Smooth muscle cell (in vitro differentiated cells): ENCODE results near the gene SAMD4A. TPM values are rescaled to one million over a fixed set of nuclear protein-coding genes. Genes with fewer than 3 reads are reported as not detected.

Experiments
- DNase-seq: peaks from one replicate; lab custom pipeline; 2025; ENCODE audit not compliant: unreplicated experiment; lab: John Stamatoyannopoulos, UW
- H2AFZ ChIP-seq: fragments of 200-600 bp; sonication (generic); 2 replicates; pipeline ENCODE4 v1.6.0; 2016; ENCODE audit warnings: antibody characterized with exemption, low read depth, mild to moderate bottlenecking
- H3F3A ChIP-seq: fragments of 200-600 bp; sonication (generic); 2 replicates; pipeline ENCODE4 v1.6.0; 2017; ENCODE audit warnings: antibody characterized with exemption, low read depth
- H3K27ac ChIP-seq: fragments of 200-600 bp; sonication (generic); 2 replicates; pipeline ENCODE4 v1.5.1; 2016; ENCODE audit warnings: low read depth, mild to moderate bottlenecking
- H3K27me3 ChIP-seq: fragments of 200-600 bp; sonication (generic); 2 replicates; pipeline ENCODE4 v1.6.1; 2016; ENCODE audit warnings: low read depth, mild to moderate bottlenecking
- H3K36me3 ChIP-seq: fragments of 200-600 bp; sonication (generic); 2 replicates; pipeline ENCODE4 v1.5.1; 2016; ENCODE audit warnings: low read depth
- H3K4me1 ChIP-seq: fragments of 200-600 bp; sonication (generic); 2 replicates; pipeline ENCODE4 v1.5.1; 2016; ENCODE audit warnings: low read depth
- H3K4me2 ChIP-seq: fragments of 200-600 bp; sonication (generic); 2 replicates; pipeline ENCODE4 v1.6.0; 2016; ENCODE audit warnings: mild to moderate bottlenecking
- H3K4me3 ChIP-seq: fragments of 200-600 bp; sonication (generic); 2 replicates; pipeline ENCODE4 v1.5.1; 2016; ENCODE audit warnings: mild to moderate bottlenecking
- H3K79me2 ChIP-seq: fragments of 200-600 bp; sonication (generic); 2 replicates; pipeline ENCODE4 v1.6.0; 2016; ENCODE audit warnings: low read depth, mild to moderate bottlenecking
- H3K9ac ChIP-seq: fragments of 200-600 bp; sonication (generic); 2 replicates; pipeline ENCODE4 v1.6.0; 2016; ENCODE audit warnings: low read depth
- H3K9me3 ChIP-seq: fragments of 200-600 bp; sonication (generic); replicated peaks from 2 replicates; pipeline ENCODE4 v1.5.1; 2016; ENCODE audit warnings: low read depth
- H4K20me1 ChIP-seq: fragments of 200-600 bp; sonication (generic); 2 replicates; pipeline ENCODE4 v1.6.0; 2016; ENCODE audit warnings: low read depth
- WGBS: methylation state at CpG from one replicate; pipeline ENCODE4 v1.1.7; 2016; ENCODE audit warnings: low lambda C conversion rate; 5-methylcytosine and 5-hydroxymethylcytosine counted together
- polyA plus RNA-seq: library from polyadenylated mRNA; unstranded; fragments of >200 nt; fragmentation: Nextera tagmentation; extraction: Ambion mirVana; gene quantifications from 2 replicates; pipeline ENCODE4 v1.2.1, GENCODE V29; 2016
- total RNA-seq: library from RNA; depleted of rRNA; stranded (reverse); fragments of >200 nt; gene quantifications from 2 replicates; pipeline ENCODE4 v1.2.3, GENCODE V29; 2014
- TF ChIP-seq, protein P1 (sequence below): fragments of 200-600 bp; sonication (generic); IDR thresholded peaks from 2 replicates; pipeline ENCODE4 v1.5.1; 2017; ENCODE audit warnings: borderline replicate concordance, mild to moderate bottlenecking, antibody characterized with exemption; ENCODE audit not compliant: insufficient read depth, poor library complexity, severe bottlenecking

Gene SAMD4A
- total and polyA plus RNA-seq, 2 experiments from 2014 or later, result 9.2 to 36.7 TPM

DNA sequence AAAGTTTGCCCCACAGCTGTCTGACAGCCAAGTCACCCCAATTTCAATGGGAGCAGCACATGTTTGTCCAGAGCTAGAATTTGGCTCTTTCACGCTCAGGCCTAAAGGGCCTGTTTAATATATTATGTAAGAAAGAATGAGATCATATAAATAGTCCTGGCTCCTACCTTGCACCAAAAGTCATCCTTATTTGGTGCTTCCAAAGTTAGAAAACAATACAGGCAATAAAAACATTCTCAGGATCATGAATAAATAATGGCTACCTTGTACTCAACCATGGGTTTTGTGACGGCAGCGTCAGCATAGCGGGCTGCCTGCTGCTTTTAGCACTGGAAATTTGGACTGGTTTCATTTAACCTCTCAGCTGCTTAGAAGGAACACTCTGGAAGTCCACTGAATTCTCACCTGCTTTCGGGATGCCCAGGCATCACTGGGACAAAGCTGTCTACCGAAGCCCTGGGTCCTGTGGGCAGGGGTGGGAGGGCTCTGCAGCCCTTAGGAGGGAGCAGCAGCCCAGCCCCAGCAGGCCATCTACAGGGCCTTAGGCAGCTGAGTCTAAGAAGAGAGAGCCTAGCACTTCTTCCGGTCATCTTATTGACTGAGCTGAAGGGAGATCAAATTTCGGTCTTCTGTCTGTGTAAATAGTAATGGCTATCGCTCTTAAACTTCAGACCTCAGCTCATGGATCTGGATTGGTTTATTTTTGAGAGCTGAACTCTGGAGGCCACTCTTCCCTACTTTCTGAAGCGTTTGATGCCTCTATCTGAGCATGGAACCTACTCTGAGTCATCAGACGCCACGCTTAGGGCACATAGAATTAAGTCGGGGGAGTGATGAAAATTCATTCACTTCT, 106.5 kb downstream of the SAMD4A start:
- Histone ChIP-seq H3K27me3 (no peaks in the 10 kb centered on the region), H3K79me2 (peaks cover 52% of the 10 kb centered on the region), H3K36me3 (no peaks in the 10 kb centered on the region), H3K4me1 (peaks cover 42% of the 10 kb centered on the region), H3K9me3 (no peaks in the 10 kb centered on the region), H4K20me1 (peaks cover 17% of the 10 kb centered on the region), H3F3A (peaks cover 5% of the 10 kb centered on the region), H3K4me2 (peak overlapping the region; percentile 59), H3K9ac (no peak overlapping the region), H3K4me3 (no peak overlapping the region), H2AFZ (no peak overlapping the region), H3K27ac (peak overlapping the region; percentile 53)
- DNase-seq, result no peak
- TF ChIP-seq, protein P1, sequence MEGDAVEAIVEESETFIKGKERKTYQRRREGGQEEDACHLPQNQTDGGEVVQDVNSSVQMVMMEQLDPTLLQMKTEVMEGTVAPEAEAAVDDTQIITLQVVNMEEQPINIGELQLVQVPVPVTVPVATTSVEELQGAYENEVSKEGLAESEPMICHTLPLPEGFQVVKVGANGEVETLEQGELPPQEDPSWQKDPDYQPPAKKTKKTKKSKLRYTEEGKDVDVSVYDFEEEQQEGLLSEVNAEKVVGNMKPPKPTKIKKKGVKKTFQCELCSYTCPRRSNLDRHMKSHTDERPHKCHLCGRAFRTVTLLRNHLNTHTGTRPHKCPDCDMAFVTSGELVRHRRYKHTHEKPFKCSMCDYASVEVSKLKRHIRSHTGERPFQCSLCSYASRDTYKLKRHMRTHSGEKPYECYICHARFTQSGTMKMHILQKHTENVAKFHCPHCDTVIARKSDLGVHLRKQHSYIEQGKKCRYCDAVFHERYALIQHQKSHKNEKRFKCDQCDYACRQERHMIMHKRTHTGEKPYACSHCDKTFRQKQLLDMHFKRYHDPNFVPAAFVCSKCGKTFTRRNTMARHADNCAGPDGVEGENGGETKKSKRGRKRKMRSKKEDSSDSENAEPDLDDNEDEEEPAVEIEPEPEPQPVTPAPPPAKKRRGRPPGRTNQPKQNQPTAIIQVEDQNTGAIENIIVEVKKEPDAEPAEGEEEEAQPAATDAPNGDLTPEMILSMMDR, result no peak
- WGBS, result 51% methylated on average over 13 of the region's 13 CpGs

- 29% methylated on average over 3 of the region's 3 CpGs for WGBS
- Histone ChIP-seq H3K36me3 (no peaks in the 10 kb centered on the region), H3K9ac (no peak overlapping the region), H3K4me2 (peak overlapping the region; percentile 59), H3K79me2 (peaks cover 56% of the 10 kb centered on the region), H2AFZ (no peak overlapping the region), H4K20me1 (peaks cover 17% of the 10 kb centered on the region), H3K4me3 (no peak overlapping the region), H3K4me1 (peaks cover 42% of the 10 kb centered on the region), H3K9me3 (no peaks in the 10 kb centered on the region), H3K27ac (peak overlapping the region; percentile 53), H3K27me3 (no peaks in the 10 kb centered on the region), H3F3A (peaks cover 5% of the 10 kb centered on the region)
- no peak for DNase-seq
- TF ChIP-seq, protein P1, result no peak
Measured at GRCh38 chr14:54674046-54674741, 107.3 kb downstream of the SAMD4A start.

DNA sequence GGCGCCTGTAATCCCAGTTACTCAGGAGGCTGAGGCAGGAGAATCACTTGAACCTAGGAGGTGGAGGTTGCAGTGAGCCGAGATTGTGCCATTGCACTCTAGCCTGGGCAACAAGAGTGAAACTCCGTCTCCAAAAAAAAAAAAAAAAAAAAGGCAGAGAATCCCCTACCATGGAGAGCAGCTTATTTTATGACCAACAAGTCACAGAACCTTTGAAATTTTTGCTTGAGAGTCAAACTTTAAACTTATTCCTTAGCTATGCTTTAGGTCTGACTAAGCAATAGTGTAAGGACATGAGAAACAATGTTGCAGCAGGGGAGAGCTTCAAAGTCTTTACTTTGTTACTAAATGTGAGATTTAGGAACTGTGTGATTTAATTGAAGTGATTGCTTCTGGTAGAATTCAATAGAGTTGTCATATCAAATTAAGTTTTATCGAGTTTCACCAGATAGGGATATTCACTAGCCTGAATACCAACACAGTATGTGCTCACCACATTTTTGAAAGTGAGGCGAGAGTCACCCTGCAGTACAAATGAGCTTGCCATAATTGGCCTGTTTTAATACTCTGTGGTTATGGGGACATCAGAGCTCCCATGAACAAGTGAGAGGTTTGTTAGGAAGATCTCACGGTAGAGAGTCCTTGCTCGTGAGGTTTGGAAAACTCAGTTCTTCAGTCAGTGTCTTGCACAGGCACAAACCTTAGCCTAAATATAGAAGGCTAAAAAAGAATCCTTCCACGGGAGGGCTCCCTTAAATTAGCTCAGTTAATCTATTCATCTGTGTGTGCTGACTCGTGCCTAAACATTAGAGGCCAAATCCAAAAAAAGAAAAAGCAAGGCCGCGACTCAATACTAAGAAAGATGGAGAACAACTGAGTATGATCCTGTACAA, 108.6 kb downstream of the SAMD4A start:
- Histone ChIP-seq H4K20me1 (peaks cover 21% of the 10 kb centered on the region), H3K9ac (no peak overlapping the region), H3K27ac (peak overlapping the region; percentile 95), H3K36me3 (no peaks in the 10 kb centered on the region), H3K9me3 (no peaks in the 10 kb centered on the region), H3F3A (peaks cover 10% of the 10 kb centered on the region), H3K4me2 (peak overlapping the region; percentile 24), H3K79me2 (peaks cover 69% of the 10 kb centered on the region), H3K4me3 (no peak overlapping the region), H3K27me3 (no peaks in the 10 kb centered on the region), H3K4me1 (peaks cover 36% of the 10 kb centered on the region), H2AFZ (no peak overlapping the region)
- DNase-seq, result no peak
- TF ChIP-seq, protein P1, result no peak
- 64% methylated on average over 9 of the region's 11 CpGs for WGBS
